Ascending aorta (tissue), 2 donors: ENCODE data around the gene AP2A1. TPM values are rescaled to one million over a fixed set of nuclear protein-coding genes. Genes with fewer than 3 reads are reported as not detected.

Experiments used
- DNase-seq, 2 donors: peaks; one replicate each; pipeline ENCODE4 v3.0.0-alpha.2; 2019; ENCODE audit warnings: low spot score in 2 of 2
- H3K27ac ChIP-seq, 2 donors: fragments of 200-600 bp; sonication (generic); one replicate each; pipeline ENCODE4 v1.5.1; 2016 to 2017; ENCODE audit warnings: mild to moderate bottlenecking in 1 of 2
- H3K27me3 ChIP-seq: fragments of 200-600 bp; sonication (generic); one replicate; pipeline ENCODE4 v1.5.1; 2017
- H3K36me3 ChIP-seq, 2 donors: fragments of 200-600 bp; sonication (generic); one replicate each; pipeline ENCODE4 v1.5.1; 2016
- H3K4me1 ChIP-seq, 2 donors: fragments of 200-600 bp; sonication (generic); one replicate each; pipeline ENCODE4 v1.5.1; 2016 to 2017; ENCODE audit warnings: mild to moderate bottlenecking in 1 of 2
- H3K4me3 ChIP-seq, 2 donors: fragments of 200-600 bp; sonication (generic); one replicate each; pipeline ENCODE4 v1.5.1; 2016 to 2017; ENCODE audit warnings: mild to moderate bottlenecking in 1 of 2
- H3K9me3 ChIP-seq, 2 donors: fragments of 200-600 bp; sonication (generic); one replicate each; pipeline ENCODE4 v1.5.1; 2016
- intact Hi-C: fragments of 100-400 bp; cut with DNase I; formaldehyde crosslinking; loops from one replicate; pipeline ENCODE4 v1.15.1; 2023
- total RNA-seq: library from RNA; depleted of rRNA; stranded (reverse); fragments of >200 nt; gene quantifications from one replicate; pipeline ENCODE4 v1.1.0, GENCODE V29; 2016
- TF ChIP-seq, protein P1 (sequence below), 3 experiments: fragments of 200-600 bp in 2 of 3; fragments of 450-650 bp in 1 of 3; sonication (generic) in 2 of 3; IDR thresholded peaks; one replicate each; pipeline ENCODE4 v1.5.1; 2016 to 2019; ENCODE audit warnings: antibody characterized with exemption in 3 of 3, mild to moderate bottlenecking in 1 of 3, moderate library complexity in 1 of 3

AP2A1 gene
- total RNA-seq, 1 donor from 2014 or later: 249 TPM

DNA sequence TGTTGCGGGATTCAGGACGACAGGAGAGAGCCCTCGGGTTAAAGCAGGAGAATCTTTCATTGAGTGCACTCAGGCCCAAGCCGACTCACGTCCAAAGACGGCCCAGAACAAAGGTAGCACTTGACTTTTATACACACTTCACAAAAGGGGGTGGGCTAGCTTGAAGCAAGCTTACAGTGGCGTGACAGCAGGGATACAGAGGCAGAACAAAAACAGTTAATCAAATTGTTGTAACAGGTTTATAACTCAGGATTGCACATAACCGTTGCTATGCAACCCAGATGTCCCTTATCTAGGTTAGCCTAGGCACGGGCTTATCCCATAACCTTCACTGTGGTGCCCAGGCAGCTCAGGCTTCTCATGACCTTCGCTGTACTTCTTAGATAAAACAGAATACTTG, 53.3 kb downstream of the AP2A1 start:
- intact Hi-C loops: no loop called here
- Histone ChIP-seq H3K4me3 (no peak overlapping the region), H3K36me3 (peaks cover 4 to 14% of the 10 kb centered on the region in 2 donors), H3K4me1 (peaks cover 0 to 18% of the 10 kb centered on the region in 2 donors), H3K27me3 (no peaks in the 10 kb centered on the region), H3K9me3 (no peaks in the 10 kb centered on the region), H3K27ac (no peak overlapping the region)
- DNase-seq: no peak
- TF ChIP-seq, protein P1, sequence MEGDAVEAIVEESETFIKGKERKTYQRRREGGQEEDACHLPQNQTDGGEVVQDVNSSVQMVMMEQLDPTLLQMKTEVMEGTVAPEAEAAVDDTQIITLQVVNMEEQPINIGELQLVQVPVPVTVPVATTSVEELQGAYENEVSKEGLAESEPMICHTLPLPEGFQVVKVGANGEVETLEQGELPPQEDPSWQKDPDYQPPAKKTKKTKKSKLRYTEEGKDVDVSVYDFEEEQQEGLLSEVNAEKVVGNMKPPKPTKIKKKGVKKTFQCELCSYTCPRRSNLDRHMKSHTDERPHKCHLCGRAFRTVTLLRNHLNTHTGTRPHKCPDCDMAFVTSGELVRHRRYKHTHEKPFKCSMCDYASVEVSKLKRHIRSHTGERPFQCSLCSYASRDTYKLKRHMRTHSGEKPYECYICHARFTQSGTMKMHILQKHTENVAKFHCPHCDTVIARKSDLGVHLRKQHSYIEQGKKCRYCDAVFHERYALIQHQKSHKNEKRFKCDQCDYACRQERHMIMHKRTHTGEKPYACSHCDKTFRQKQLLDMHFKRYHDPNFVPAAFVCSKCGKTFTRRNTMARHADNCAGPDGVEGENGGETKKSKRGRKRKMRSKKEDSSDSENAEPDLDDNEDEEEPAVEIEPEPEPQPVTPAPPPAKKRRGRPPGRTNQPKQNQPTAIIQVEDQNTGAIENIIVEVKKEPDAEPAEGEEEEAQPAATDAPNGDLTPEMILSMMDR (IDR thresholded peaks at IDR 0.05): no peak

DNA sequence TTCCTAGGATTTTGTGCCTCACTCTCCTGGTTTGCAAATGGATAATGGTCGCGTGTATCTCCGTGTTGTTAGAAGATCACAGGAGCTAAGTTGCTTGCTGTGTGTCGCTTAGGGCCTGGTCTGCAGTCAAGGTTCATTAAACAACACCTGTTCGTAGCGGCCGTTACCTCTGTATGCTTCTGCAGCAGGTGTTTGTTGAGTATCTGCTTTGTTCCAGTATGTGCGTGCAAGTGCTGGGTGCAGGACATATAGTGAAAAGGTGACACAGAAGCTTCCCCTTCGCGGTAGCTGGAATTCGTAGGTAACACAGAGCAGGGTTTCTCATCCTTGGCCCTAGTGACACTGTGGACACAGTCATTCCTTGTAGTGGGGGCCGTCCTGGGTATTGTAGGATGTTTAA, 56.7 kb downstream of the AP2A1 start:
- H3K9me3 ChIP-seq: no peaks in the 10 kb centered on the region
- intact Hi-C loops: no loop called here
- peaks cover 12 to 24% of the 10 kb centered on the region in 2 donors for H3K36me3 ChIP-seq
- DNase-seq: no peak
- H3K27ac ChIP-seq: no peak overlapping the region
- TF ChIP-seq, protein P1 (IDR thresholded peaks at IDR 0.05): no peak
- peaks cover 0 to 11% of the 10 kb centered on the region in 2 donors for H3K4me1 ChIP-seq
- no peak overlapping the region for H3K4me3 ChIP-seq
- no peaks in the 10 kb centered on the region for H3K27me3 ChIP-seq

DNA sequence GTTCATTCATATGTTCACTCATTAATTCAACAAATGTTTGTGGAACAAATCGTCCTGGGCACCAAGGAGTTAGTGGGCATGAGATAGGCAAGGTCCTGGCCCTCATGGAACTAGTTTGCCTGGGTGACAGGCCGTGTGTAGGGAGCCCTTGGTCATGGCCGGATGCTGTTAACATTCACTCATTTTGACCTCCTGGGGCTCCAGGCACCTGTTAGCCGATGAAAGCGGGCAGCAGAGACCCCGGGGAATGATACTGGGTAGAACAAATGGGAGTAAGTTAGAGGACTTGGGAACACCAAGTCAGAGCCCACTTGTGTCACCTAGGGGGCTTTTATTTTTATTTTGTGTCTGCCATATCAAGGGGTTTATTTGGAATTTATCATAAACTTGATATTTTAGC, 57.9 kb downstream of the AP2A1 start:
- intact Hi-C loops: no loop called here
- no peaks in the 10 kb centered on the region for H3K4me1 ChIP-seq
- H3K27ac ChIP-seq: no peak overlapping the region
- TF ChIP-seq, protein P1 (IDR thresholded peaks at IDR 0.05): no peak
- H3K27me3 ChIP-seq: no peaks in the 10 kb centered on the region
- H3K36me3 ChIP-seq: peaks cover 22 to 35% of the 10 kb centered on the region in 2 donors
- DNase-seq: no peak
- H3K9me3 ChIP-seq: no peaks in the 10 kb centered on the region
- H3K4me3 ChIP-seq: no peak overlapping the region

DNA sequence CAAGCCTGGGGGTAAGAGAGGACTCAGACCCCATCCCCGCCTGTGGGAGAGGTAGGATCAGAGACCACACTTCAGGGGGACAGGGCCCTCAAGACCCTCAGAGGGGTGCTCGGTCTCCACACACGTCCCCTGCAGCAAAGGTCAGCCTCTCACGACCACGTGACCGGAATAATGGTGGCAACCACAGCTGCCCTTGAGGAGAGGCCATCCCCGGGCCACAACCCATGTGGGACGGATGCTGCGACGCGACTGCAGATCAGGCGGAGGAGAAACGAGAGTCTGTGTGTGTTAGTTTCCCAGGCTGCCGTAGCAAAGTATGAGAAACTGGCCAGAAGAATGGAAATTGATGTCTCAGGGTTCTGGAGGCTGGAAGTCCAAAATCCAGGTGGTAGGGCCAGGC, 60.2 kb downstream of the AP2A1 start:
- no peak overlapping the region for H3K27ac ChIP-seq

DNA sequence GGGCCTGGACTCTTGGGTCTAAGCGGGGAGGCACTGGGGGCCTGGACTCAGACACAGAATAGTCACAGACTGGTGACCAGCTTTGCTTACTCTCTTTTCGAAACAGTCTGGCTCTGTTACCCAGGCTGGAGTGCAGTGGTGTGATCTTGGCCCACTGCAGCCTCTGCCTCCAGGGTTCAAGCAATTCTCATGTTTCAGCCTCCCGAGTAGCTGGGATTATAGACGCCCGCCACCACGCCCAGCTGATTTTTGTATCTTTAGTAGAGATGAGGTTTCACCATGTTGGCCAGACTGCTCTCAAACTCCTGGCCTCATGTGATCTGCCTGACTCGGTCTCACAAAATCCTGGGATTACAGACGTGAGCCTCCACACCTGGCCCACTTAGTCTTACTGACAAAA, 62.4 kb downstream of the AP2A1 start:
- intact Hi-C loops: no loop called here
- no peak for DNase-seq
- no peaks in the 10 kb centered on the region for H3K9me3 ChIP-seq
- H3K4me1 ChIP-seq: no peaks in the 10 kb centered on the region
- no peaks in the 10 kb centered on the region for H3K27me3 ChIP-seq
- peaks cover 59 to 65% of the 10 kb centered on the region in 2 donors for H3K36me3 ChIP-seq
- TF ChIP-seq, protein P1 (IDR thresholded peaks at IDR 0.05): no peak
- H3K27ac ChIP-seq: no peak overlapping the region
- no peak overlapping the region for H3K4me3 ChIP-seq

More for the DNA sequence above, 60.2 kb downstream of the AP2A1 start:
- no peak overlapping the region for H3K4me3 ChIP-seq
- H3K36me3 ChIP-seq: peaks cover 43 to 58% of the 10 kb centered on the region in 2 donors
- TF ChIP-seq, protein P1 (IDR thresholded peaks at IDR 0.05): no peak
- no peaks in the 10 kb centered on the region for H3K27me3 ChIP-seq
- intact Hi-C loops: no loop called here
- H3K4me1 ChIP-seq: no peaks in the 10 kb centered on the region
- H3K9me3 ChIP-seq: no peaks in the 10 kb centered on the region
- DNase-seq: no peak

DNA sequence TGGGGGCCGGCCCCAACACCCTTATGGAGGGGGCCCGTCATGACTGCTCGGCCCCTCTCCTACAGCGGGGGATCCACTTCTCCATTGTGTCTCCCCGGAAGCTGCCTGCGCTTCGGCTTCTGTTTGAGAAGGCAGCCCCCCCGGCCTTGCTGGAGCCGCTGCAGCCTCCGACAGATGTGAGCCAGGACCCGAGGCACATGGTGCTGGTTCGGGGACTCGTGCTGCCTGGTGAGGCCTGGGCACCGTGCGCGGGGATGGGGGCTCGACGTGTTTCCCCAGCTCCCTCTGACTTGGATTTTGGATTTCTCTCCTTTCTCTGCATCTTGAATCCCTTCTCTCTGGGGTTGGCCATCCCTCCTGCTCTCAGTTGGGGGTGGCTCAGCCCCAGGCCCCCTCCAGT, 62.9 kb downstream of the AP2A1 start:
- Histone ChIP-seq H3K27ac (no peak overlapping the region), H3K4me3 (no peak overlapping the region), H3K27me3 (no peaks in the 10 kb centered on the region), H3K9me3 (no peaks in the 10 kb centered on the region), H3K4me1 (no peaks in the 10 kb centered on the region), H3K36me3 (peaks cover 64 to 70% of the 10 kb centered on the region in 2 donors)
- DNase-seq: no peak
- TF ChIP-seq, protein P1 (IDR thresholded peaks at IDR 0.05): no peak
- intact Hi-C loops: no loop called here
